Body of pancreas (tissue), 4 donors: ENCODE results near the gene GRK6.

Source experiments
- CTCF ChIP-seq, 7 experiments: fragments of 450-650 bp in 4 of 7; fragments of 200-600 bp in 3 of 7; sonication (generic) in 3 of 7; IDR thresholded peaks; one replicate each; pipeline ENCODE4 v1.5.1; 2016 to 2019; ENCODE audit warnings: antibody characterized with exemption in 7 of 7
- POLR2A ChIP-seq, 3 donors: fragments of 450-650 bp; IDR thresholded peaks; one replicate each; pipeline ENCODE4 v1.6.1; 2016; ENCODE audit warnings: antibody characterized with exemption in 3 of 3, mild to moderate bottlenecking in 2 of 3

- TF ChIP-seq CTCF (IDR thresholded peaks at IDR 0.05), result no peak
- no peak for TF ChIP-seq POLR2A (IDR thresholded peaks at IDR 0.05)
These were observed 11.1 kb downstream of the GRK6 start for GRCh38 chr5:177437623-177438022.
